ENCODE measurements around the gene MMP28. TPM values are rescaled to one million over a fixed set of nuclear protein-coding genes. Genes with fewer than 3 reads are reported as not detected.

MMP28 gene
- total RNA-seq, 2 donors from 2014 or later: 12.8 to 146 TPM

GRCh38 chr17:35726953-35727460, 68.4 kb downstream of the MMP28 start:
- Histone ChIP-seq H3K27ac (peak overlapping the region; percentile 10 to 12), H3K36me3 (peaks cover 0 to 7% of the 10 kb centered on the region in 2 donors), H3K4me1 (replicated peaks) (peaks cover 4% of the 10 kb centered on the region), H3K27me3 (replicated peaks; ENCODE audit: insufficient read depth) (no peaks in the 10 kb centered on the region), H3K9me3 (no peaks in the 10 kb centered on the region), H3K4me3 (no peak overlapping the region)
- intact Hi-C loops (cut with DNase I): no loop called here
- no peak for DNase-seq (ENCODE audit: low spot score)
- TF ChIP-seq POLR2AphosphoS5 (IDR thresholded peaks at IDR 0.05) (no peak), POLR2A (IDR thresholded peaks at IDR 0.05) (no peak)
- TF ChIP-seq, protein P1, sequence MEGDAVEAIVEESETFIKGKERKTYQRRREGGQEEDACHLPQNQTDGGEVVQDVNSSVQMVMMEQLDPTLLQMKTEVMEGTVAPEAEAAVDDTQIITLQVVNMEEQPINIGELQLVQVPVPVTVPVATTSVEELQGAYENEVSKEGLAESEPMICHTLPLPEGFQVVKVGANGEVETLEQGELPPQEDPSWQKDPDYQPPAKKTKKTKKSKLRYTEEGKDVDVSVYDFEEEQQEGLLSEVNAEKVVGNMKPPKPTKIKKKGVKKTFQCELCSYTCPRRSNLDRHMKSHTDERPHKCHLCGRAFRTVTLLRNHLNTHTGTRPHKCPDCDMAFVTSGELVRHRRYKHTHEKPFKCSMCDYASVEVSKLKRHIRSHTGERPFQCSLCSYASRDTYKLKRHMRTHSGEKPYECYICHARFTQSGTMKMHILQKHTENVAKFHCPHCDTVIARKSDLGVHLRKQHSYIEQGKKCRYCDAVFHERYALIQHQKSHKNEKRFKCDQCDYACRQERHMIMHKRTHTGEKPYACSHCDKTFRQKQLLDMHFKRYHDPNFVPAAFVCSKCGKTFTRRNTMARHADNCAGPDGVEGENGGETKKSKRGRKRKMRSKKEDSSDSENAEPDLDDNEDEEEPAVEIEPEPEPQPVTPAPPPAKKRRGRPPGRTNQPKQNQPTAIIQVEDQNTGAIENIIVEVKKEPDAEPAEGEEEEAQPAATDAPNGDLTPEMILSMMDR (IDR thresholded peaks at IDR 0.05): no peak
- WGBS: 50% methylated on average over 5 of the region's 5 CpGs

GRCh38 chr17:35726127-35726952, 69.1 kb downstream of the MMP28 start:
- no peak overlapping the region for H3K4me3 ChIP-seq
- peak overlapping the region; percentile 12 to 18 for H3K27ac ChIP-seq
- H3K27me3 ChIP-seq (replicated peaks; ENCODE audit: insufficient read depth): no peaks in the 10 kb centered on the region
- H3K9me3 ChIP-seq: no peaks in the 10 kb centered on the region
- TF ChIP-seq POLR2A (IDR thresholded peaks at IDR 0.05) (no peak), POLR2AphosphoS5 (IDR thresholded peaks at IDR 0.05) (no peak)
- TF ChIP-seq, protein P1 (IDR thresholded peaks at IDR 0.05): no peak
- intact Hi-C loops (cut with DNase I): no loop called here
- 23% methylated on average over 6 of the region's 6 CpGs for WGBS
- DNase-seq (ENCODE audit: low spot score): no peak
- H3K4me1 ChIP-seq (replicated peaks): peaks cover 4% of the 10 kb centered on the region
- peaks cover 0 to 7% of the 10 kb centered on the region in 2 donors for H3K36me3 ChIP-seq

DNA sequence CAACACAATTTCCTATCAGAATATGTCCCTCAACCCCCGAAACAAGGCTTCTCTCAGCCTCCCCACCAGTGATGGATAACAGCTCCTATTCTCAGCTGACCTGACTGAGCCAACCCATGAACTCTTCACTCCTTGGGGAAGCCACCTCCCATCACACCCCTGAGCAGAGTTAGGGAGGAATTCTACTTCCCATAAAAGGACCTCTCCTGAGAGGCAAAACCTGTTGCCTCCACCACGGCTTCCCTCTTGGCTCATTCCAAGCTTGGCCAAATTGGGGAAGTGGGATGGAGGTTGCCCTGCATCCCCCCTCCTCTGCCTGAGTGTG, 69.7 kb downstream of the MMP28 start:
- Histone ChIP-seq H3K4me3 (no peak overlapping the region), H3K36me3 (peaks cover 0 to 7% of the 10 kb centered on the region in 2 donors), H3K9me3 (no peaks in the 10 kb centered on the region), H3K27ac (peak overlapping the region in 1 of 2 donors; percentile 18), H3K4me1 (replicated peaks) (no peaks in the 10 kb centered on the region), H3K27me3 (replicated peaks; ENCODE audit: insufficient read depth) (no peaks in the 10 kb centered on the region)
- DNase-seq (ENCODE audit: low spot score): no peak
- TF ChIP-seq POLR2AphosphoS5 (IDR thresholded peaks at IDR 0.05) (no peak), POLR2A (IDR thresholded peaks at IDR 0.05) (no peak)
- TF ChIP-seq, protein P1 (IDR thresholded peaks at IDR 0.05): no peak
- intact Hi-C loops (cut with DNase I): no loop called here
- 76% methylated on average over 2 of the region's 2 CpGs for WGBS

GRCh38 chr17:35725058-35725457, 70.4 kb downstream of the MMP28 start:
- H3K36me3 ChIP-seq: peaks cover 0 to 7% of the 10 kb centered on the region in 2 donors
- TF ChIP-seq POLR2AphosphoS5 (IDR thresholded peaks at IDR 0.05) (no peak), POLR2A (IDR thresholded peaks at IDR 0.05) (no peak)
- TF ChIP-seq, protein P1 (IDR thresholded peaks at IDR 0.05): no peak
- no peak for DNase-seq (ENCODE audit: low spot score)
- H3K4me3 ChIP-seq: no peak overlapping the region
- no peaks in the 10 kb centered on the region for H3K27me3 ChIP-seq (replicated peaks; ENCODE audit: insufficient read depth)
- intact Hi-C loops (cut with DNase I): no loop called here
- WGBS: 90% methylated on average over 4 of the region's 4 CpGs
- H3K9me3 ChIP-seq: no peaks in the 10 kb centered on the region
- H3K27ac ChIP-seq: no peak overlapping the region
- no peaks in the 10 kb centered on the region for H3K4me1 ChIP-seq (replicated peaks)

GRCh38 chr17:35723735-35724134, 71.7 kb downstream of the MMP28 start:
- Histone ChIP-seq H3K36me3 (peaks cover 0 to 7% of the 10 kb centered on the region in 2 donors), H3K4me1 (replicated peaks) (no peaks in the 10 kb centered on the region), H3K27me3 (replicated peaks; ENCODE audit: insufficient read depth) (no peaks in the 10 kb centered on the region), H3K9me3 (no peaks in the 10 kb centered on the region), H3K4me3 (no peak overlapping the region), H3K27ac (no peak overlapping the region)
- intact Hi-C loops (cut with DNase I): no loop called here
- WGBS: 93% methylated on average over 2 of the region's 2 CpGs
- no peak for TF ChIP-seq POLR2AphosphoS5 (IDR thresholded peaks at IDR 0.05)
- TF ChIP-seq, protein P1 (IDR thresholded peaks at IDR 0.05): no peak
- no peak for DNase-seq (ENCODE audit: low spot score)
